ENCODE data around the gene RSF1.

Gene RSF1

GRCh38 chr11:77806993-77807392 lies 13.5 kb downstream of the RSF1 start:
- DNase-seq = no peak

GRCh38 chr11:77806415-77806814 lies 14.1 kb downstream of the RSF1 start:
- no peak for DNase-seq

- DNase-seq = no peak
Observed at GRCh38 chr11:77801477-77801876, 19.0 kb downstream of the RSF1 start.

DNA sequence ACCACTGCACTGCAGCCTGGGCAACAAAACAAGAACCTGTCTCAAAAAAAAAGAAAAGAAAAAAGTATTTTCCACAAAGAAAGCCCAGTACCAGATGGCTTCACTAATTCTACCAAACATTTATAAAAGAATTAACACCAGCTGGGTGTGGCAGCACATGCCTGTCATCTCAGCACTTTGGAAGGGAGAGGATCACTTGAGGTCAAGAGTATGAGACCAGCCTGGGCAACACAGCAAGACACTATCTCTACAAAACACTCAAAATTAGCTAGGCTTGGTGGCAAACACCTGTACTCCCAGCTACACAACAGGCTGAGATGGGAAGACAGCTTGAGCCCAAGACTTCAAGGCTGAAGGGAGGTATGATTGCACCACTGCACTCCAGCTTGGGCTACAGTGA lies 20.1 kb downstream of the RSF1 start:
- no peak for DNase-seq

GRCh38 chr11:77799338-77799737 lies 21.2 kb downstream of the RSF1 start:
- no peak for DNase-seq

DNA sequence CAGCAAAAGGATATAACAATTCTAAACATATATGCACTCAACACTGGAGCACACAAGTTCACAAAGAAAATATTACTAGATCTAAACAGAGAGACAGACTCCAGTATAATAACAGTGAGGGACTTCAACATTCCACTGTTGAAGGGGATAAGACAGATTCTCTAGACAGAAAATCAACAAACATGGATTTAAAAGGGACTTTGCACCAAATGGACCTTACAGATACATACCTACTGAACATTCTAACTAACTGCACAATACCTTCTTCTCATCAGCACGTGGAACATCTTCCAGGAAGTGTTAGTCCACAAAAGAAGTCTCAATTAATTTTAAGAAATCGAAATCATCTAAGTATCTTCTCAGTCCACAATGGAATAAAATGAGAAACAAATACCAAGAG lies 26.6 kb downstream of the RSF1 start:
- DNase-seq = no peak

DNA sequence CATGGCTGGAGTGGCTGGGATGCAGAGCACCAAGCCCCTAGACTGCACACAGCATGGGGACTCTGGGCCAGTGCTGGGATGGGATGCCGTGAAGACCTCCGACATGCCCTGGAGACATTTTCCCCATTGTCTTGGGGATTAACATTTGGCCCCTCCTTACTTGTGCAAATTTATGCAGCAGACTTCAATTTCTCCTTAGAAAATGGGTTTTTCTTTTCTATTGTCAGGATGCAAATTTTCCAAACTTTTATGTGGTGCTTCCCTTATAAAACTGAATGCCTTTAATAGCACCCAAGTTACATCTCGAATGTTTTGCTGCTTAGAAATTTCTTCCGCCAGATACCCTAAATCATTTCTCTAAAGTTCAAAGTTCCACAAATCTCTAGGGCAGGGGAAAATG lies 29.2 kb downstream of the RSF1 start:
- no peak for DNase-seq

GRCh38 chr11:77789731-77790476 lies 30.6 kb downstream of the RSF1 start:
- no peak for DNase-seq

DNA sequence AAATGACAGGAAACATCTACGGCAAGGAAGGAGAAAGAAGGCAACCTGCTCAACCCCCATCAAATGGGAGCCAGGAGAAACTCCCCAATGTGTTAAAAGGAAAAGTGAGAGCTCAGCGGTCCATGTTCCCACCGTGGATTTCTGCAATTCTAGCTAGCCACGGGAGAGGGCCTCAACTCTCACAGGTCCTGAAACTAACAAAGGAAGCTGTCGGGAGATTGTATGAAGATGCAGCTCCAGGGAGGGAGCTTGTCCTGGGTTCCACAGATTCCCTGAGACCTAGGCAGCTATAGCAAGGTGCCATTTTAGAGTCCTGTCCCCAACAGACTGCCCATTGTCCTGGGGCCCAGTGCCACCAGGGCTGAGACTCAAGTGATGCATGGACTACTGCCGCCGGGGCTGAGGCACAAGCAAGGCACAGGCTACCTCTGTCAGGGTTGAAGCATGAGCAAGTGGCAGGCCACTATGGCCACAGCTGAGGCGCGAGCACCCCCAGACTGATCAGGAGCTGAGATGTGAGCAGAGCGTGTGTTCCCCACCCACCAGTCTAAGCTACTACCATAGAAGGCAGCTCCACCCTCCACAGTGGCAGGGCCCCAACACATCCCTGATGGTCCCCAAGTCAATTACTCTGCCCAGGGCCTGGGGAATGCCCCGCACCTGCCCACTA lies 31.3 kb downstream of the RSF1 start:
- no peak for DNase-seq

DNA sequence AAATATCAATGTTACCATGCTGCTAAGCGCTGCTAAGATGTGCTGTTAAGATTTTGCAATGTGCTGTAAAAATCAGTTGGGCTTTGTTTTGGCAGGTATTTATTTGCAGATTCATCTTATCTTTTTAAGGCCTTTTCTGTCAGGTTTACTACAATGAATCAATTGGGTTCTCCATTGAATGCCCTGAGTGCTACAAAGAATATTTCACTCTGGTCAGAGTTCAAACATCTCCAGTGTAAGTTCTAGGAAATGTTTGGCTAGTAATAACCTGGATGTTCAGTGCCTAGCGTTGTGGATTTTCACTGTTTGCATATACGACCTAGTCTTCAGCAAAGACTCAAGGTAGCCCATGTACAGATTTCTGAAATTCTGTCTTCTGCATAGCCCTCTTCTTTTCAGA lies 36.0 kb downstream of the RSF1 start:
- DNase-seq = no peak

- no peak for DNase-seq
Observed at GRCh38 chr11:77783025-77783424, 37.5 kb downstream of the RSF1 start.

GRCh38 chr11:77779935-77780334 lies 40.6 kb downstream of the RSF1 start:
- DNase-seq = no peak

DNA sequence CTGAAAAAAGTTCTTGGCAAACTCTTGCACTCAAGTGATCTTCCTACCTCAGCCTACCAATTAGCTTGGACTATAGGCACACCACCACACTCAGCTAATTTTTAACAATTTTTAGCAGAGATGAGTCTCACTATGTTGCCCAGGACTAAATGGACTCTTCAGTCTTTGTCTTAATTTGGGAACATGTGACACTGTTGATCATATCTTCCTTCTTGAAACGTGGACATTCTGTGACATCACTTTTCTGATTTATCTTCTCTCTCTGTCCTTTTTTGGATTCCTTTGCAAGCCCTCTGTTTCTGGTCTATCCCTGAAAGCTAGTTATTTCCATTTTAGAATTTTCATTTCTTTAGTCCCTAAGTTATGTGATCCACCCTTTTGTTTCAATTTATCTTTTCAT lies 42.0 kb downstream of the RSF1 start:
- DNase-seq = no peak

GRCh38 chr11:77778118-77778517 lies 42.4 kb downstream of the RSF1 start:
- no peak for DNase-seq

- DNase-seq = no peak
Observed at GRCh38 chr11:77776455-77776854, 44.1 kb downstream of the RSF1 start.

DNA sequence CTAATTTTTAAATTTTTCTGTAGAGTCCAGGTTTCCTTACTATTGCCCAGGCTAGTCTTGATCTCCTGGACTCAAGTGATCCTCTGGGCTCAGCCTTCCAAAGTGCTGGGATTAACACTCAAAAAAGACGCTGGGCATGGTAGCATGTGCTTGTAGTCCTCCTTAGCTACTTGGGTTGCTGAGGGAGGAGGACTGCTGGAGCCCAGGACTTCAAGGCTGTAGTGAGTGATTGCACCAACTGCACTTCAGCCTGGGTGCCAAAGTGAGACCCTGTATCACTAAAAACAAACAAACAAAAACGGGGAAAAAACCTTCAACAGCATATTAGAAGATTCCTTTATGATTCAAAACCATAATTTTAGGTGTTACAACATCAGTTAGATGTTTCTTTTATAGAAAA lies 44.6 kb downstream of the RSF1 start:
- DNase-seq = no peak

GRCh38 chr11:77771135-77771534 lies 49.4 kb downstream of the RSF1 start:
- no peak for DNase-seq

- DNase-seq = no peak
Observed at GRCh38 chr11:77770629-77771028, 49.9 kb downstream of the RSF1 start.

DNA sequence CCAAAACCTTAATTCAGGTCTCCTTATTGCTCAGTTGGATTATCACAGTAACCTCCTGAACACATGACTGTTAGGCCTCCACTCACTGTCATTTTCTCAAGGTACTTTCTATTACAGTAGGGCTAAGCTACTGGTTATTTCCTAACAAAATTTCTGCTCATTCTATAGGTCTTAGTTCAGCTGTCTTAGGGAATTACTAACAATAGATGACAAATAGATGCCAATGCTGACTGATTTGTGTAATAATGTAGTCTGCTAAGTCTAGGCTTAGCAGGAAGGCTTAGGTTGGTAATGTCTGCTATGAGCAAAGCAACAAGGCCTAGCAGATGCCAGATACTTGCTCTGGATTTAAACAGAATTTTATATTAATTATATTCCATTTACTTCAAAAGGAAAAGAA lies 58.1 kb downstream of the RSF1 start:
- DNase-seq = no peak

- DNase-seq = no peak
Observed at GRCh38 chr11:77761491-77761890, 59.0 kb downstream of the RSF1 start.

- DNase-seq = no peak
Observed at GRCh38 chr11:77758331-77758730, 62.2 kb downstream of the RSF1 start.

- DNase-seq = no peak
Observed at GRCh38 chr11:77753230-77753629, 67.3 kb downstream of the RSF1 start.

- no peak for DNase-seq
Observed at GRCh38 chr11:77752516-77752915, 68.0 kb downstream of the RSF1 start.

DNA sequence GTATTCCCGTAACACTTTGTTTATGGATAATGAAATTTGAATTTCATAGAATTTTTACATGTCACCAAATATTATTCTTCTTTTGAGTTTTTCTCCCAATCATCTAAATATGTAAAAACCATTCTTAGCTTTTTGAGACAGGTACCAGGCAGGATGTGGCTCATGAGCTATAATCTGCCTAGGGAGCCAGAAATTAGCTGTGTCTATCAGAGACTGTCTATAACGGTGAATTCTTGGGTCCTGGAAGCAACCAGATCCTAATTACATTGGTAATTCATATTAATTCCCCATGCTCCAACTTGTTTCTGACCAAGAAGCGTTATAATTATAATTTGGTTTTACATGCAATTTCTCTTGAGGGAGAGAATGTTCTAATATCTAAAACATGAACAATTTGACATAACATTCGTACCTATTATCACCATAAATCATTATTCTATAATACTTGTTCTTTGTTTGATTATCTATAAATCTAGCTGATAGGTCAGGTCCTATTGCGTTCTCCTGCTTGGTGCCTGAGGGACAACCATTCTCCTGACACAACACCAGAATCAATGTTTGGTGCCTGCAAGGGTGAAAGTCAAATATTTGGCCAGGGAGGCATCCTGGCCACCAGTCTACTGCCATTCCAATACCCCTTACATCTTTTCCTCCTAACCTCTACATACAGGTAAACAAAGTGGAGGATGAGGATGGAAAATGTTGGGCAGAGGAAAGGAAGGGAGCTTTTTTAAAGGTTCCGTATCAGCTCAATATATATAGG lies 69.9 kb downstream of the RSF1 start:
- no peak for DNase-seq

All from activated T-cell treated with anti-CD3 and anti-CD28 coated beads, Interleukin-2, amount 50 U/mL, for 48 hours (primary cell).